Cardiac muscle cell (in vitro differentiated cells and primary cell): ENCODE data around the gene GYS2. TPM values are rescaled to one million over a fixed set of nuclear protein-coding genes. Genes with fewer than 3 reads are reported as not detected.

ENCODE experiments used
- DNase-seq, 2 donors: peaks; one replicate each; pipeline versions ENCODE4 v3.0.0 to v3.0.0-alpha.2; 2010 to 2017; ENCODE audit warnings: low read depth in 1 of 2, low spot score in 1 of 2
- H3K27ac ChIP-seq: fragments of 200-600 bp; sonication (generic); 2 replicates; pipeline ENCODE4 v1.5.1; 2016
- H3K27me3 ChIP-seq: fragments of 200-600 bp; sonication (generic); 2 replicates; pipeline ENCODE4 v1.6.0; 2016; ENCODE audit warnings: control low read depth
- H3K36me3 ChIP-seq: fragments of 200-600 bp; sonication (generic); 2 replicates; pipeline ENCODE4 v1.5.1; 2016; ENCODE audit warnings: control low read depth
- H3K4me1 ChIP-seq: fragments of 200-600 bp; sonication (generic); 2 replicates; pipeline ENCODE4 v1.8.1; 2017; ENCODE audit warnings: low read depth, mild to moderate bottlenecking, mixed run types
- H3K4me3 ChIP-seq: fragments of 200-600 bp; sonication (generic); 2 replicates; pipeline ENCODE4 v1.5.1; 2016; ENCODE audit warnings: mild to moderate bottlenecking
- H3K9me3 ChIP-seq: fragments of 200-600 bp; sonication (generic); 2 replicates; pipeline ENCODE4 v1.5.1; 2017; ENCODE audit warnings: low read depth, mild to moderate bottlenecking, control low read depth
- CTCF ChIP-seq: IDR thresholded peaks from 2 replicates; pipeline ENCODE4 v1.5.1; 2012; ENCODE audit warnings: low read depth, mild to moderate bottlenecking, low read length
- polyA plus RNA-seq: library from polyadenylated mRNA; unstranded; fragments of >200 nt; fragmentation: Nextera tagmentation; extraction: Ambion mirVana; gene quantifications from 2 replicates; pipeline ENCODE4 v1.2.1, GENCODE V29; 2016
- total RNA-seq: library from RNA; depleted of rRNA; stranded (reverse); fragments of >200 nt; gene quantifications from 2 replicates; pipeline ENCODE4 v1.2.3, GENCODE V29; 2016

The GYS2 gene
- total and polyA plus RNA-seq, 2 experiments from 2014 or later, result not detected

- no peaks in the 10 kb centered on the region for H3K27me3 ChIP-seq
- H3K27ac ChIP-seq, result no peak overlapping the region
- no peak for TF ChIP-seq CTCF
- no peak overlapping the region for H3K4me3 ChIP-seq
- DNase-seq, result no peak
- H3K4me1 ChIP-seq, result peaks cover 5% of the 10 kb centered on the region
- no peaks in the 10 kb centered on the region for H3K36me3 ChIP-seq
- H3K9me3 ChIP-seq, result no peaks in the 10 kb centered on the region
These were observed 98.8 kb downstream of the GYS2 start for GRCh38 chr12:21505888-21506287.

DNA sequence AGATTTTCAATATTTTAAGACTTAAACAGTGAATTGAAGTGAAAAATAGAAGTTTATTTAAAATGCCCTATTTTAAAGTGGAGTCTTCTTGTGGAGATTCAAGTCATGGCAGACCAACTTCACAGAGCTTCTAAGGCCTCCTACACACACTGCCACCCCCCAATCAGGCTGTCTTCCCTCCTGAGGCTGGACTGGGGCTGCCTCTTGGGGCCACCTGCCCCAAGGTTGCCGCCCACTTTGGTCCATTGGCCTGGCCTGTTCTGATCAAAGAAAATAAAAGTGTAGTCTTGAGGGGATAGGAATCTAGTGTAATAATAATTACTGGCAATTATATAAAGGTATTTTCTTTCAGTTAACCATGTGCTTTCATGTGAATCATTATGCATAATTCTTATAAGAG, 101.8 kb downstream of the GYS2 start:
- no peak for DNase-seq
- Histone ChIP-seq H3K27me3 (no peaks in the 10 kb centered on the region), H3K4me3 (peak overlapping the region; percentile 82), H3K9me3 (no peaks in the 10 kb centered on the region), H3K27ac (peak overlapping the region; percentile 86), H3K4me1 (peaks cover 16% of the 10 kb centered on the region), H3K36me3 (no peaks in the 10 kb centered on the region)
- no peak for TF ChIP-seq CTCF

GRCh38 chr12:21502164-21502496, 102.5 kb downstream of the GYS2 start:
- H3K36me3 ChIP-seq, result no peaks in the 10 kb centered on the region
- DNase-seq, result peak; percentile 38 to 65
- no peak for TF ChIP-seq CTCF
- H3K27me3 ChIP-seq, result no peaks in the 10 kb centered on the region
- H3K9me3 ChIP-seq, result no peaks in the 10 kb centered on the region
- H3K27ac ChIP-seq, result peak overlapping the region; percentile 86
- peak overlapping the region; percentile 82 for H3K4me3 ChIP-seq
- peaks cover 16% of the 10 kb centered on the region for H3K4me1 ChIP-seq

- Histone ChIP-seq H3K27ac (peak within 1 kb of the TSS; percentile 86), H3K36me3 (no peaks in the 10 kb centered on the region), H3K4me1 (peaks cover 16% of the 10 kb centered on the region), H3K4me3 (peak within 1 kb of the TSS; percentile 82), H3K9me3 (no peaks in the 10 kb centered on the region), H3K27me3 (no peaks in the 10 kb centered on the region)
- DNase-seq, result peak; percentile 97 to 99
- TF ChIP-seq CTCF, result no peak
These were observed 103.1 kb downstream of the GYS2 start, which contains the start of the genes GOLT1B and RECQL for GRCh38 chr12:21501258-21502163. Gene GOLT1B, plus strand, starts transcription at chr12:21501789. Its CDS starts 135 bp downstream, at chr12:21501924. Gene RECQL, minus strand, starts transcription at chr12:21501635. Its CDS starts 2,065 bp downstream, at chr12:21499570.

DNA sequence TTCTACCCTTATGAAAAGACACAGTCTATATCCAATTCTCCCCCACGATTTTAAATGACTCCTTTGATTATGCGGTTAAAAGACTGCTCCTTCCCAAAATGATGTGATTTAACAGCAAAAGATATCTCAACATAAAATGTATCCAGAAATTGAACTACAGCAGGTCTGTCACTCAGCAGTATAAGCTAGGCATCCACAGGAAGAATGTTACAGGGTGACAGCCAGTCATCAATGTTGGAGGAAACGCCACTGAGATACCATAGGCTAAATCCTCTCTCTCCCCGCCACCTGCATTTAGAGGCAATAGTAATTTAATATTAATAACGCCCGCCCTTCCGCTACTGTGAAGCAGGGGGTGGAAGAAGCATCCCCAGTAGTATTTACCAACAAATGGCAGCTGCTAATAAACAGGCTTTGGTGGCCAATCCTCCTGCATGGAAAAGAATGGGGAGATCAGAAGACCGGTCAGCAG, 103.8 kb downstream of the GYS2 start:
- Histone ChIP-seq H3K9me3 (no peaks in the 10 kb centered on the region), H3K27me3 (no peaks in the 10 kb centered on the region), H3K4me1 (peaks cover 16% of the 10 kb centered on the region), H3K4me3 (peak overlapping the region; percentile 82), H3K36me3 (no peaks in the 10 kb centered on the region), H3K27ac (peak overlapping the region; percentile 58)
- DNase-seq, result no peak
- no peak for TF ChIP-seq CTCF
